Dedifferentiated amniotic fluid mesenchymal stem cell (primary cell): ENCODE results near the gene VSTM5.
"Not testable (repeated sequence)": the region's sequence is repeated elsewhere in the genome, so short reads cannot be mapped to it uniquely, and the experiment has no call there.

Experiments used
- DNase-seq: peaks from one replicate; pipeline ENCODE4 v3.0.0-alpha.2; 2016; ENCODE audit errors: extremely low spot score

The VSTM5 gene

DNA sequence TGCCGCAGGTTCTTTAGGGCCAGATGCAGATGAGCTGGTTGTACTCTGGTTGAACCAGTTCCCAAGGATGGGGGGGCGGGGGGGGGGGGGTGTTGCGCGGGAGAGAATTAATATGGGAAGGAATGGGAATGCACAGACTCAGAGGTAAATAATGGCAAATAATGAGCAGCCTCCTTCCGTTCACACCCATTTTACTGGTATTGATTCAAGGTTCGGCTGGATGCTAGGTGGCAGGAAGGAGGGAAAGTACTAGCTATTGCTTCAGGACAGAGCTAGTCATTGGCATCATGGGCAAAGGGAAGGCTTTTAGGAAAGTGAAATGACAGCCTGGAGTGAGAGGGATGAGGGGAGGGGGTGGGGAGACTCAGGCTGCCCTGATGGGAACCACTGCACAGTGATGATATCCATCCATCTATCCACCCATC is at the start of gene VSTM5:
Gene VSTM5 (minus strand): TSS at position 25 of the 425 bp plus-strand sequence. CDS start 116 bp downstream, outside the sequence.
- DNase-seq, result no peak

- DNase-seq, result peak; percentile 84
These were observed 44.9 kb upstream of the VSTM5 start for GRCh38 chr11:93895106-93895862.

DNA sequence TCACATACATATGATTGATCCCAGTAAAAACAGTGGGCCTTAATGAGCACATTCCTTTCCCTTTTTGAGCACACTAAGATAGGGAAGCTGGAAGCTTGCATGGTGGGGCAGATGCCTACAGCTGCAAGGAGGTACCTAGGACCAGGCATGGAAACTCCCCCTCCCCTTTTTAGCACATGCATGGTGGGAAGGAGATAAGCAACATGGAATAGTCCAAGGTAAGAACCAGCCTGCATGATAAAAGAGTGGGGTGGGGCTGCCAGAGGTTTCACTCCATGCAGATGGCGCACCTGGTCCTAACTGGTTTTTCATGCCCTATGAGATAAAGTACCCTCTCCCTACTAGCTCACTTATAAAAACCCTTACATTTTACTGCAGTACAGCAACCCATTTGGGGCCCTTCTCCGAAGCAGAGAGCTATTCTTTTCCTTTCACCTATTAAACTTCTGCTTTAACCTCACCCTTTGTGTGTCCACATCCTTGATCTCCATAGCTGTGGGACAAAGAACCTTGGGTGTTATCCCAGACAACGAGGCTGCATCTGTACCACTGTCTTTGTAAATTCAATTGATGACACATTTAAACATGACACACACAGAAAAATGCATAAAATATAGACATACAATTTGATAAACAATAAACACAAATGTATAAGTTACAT is 40.1 kb upstream of the VSTM5 start:
- DNase-seq, result no peak

DNA sequence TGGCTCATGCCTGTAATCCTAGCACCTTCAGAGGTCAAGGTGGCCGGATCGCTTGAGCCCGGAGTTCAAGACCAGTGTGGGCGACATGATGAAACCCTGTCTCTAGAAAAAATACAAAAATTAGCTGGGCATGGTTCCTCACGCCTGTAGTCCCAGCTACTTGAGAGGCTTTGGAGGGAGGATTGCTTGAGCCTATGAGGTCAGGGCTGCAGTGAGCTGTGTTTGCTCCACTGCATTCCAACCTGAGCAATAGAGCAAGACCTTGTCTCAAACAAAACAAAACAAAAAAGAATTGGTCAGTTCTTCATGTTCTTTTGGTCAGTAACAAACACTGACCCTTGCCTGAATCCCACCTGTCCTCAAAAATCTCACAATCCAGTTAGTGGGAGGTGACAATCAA is 36.7 kb upstream of the VSTM5 start:
- DNase-seq, result no peak

DNA sequence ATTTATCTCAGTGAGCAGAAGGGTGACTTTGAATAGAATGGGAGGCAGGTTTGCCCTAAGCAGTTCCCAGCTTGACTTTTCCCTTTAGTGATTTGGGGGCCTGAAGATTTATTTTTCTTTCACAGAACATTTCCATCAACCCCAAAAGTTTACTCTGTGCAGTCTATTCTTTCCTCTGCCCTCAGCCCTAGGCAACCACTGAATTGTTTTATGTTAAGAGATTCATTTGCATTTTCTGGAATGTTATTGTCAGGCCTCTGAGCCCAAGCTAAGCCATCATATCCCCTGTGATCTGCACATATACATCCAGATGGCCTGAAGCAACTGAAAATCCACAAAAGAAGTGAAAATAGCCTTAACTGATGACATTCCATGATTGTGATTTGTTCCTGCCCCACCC is 28.7 kb upstream of the VSTM5 start:
- not testable (repeated sequence) for DNase-seq

DNA sequence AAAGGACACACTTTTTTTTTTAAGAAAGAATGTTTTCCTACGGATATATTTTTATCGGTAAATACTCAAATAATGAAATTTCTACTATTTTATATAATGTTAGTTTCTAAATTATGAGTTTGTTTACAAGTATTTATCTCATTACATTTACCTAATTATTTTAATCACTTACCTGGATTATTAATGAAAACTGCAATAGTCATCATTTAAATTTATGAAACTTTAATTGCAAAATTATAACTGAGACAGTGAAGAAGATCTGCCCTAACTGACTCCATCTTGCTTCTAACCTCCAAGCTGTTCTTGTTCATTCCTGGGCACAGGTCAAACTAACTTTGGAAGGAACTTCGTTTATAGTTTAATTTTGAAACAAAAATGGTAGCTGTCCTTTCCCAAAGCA is 25.2 kb upstream of the VSTM5 start:
- no peak for DNase-seq

GRCh38 chr11:93871526-93871925 is 21.1 kb upstream of the VSTM5 start:
- no peak for DNase-seq

DNA sequence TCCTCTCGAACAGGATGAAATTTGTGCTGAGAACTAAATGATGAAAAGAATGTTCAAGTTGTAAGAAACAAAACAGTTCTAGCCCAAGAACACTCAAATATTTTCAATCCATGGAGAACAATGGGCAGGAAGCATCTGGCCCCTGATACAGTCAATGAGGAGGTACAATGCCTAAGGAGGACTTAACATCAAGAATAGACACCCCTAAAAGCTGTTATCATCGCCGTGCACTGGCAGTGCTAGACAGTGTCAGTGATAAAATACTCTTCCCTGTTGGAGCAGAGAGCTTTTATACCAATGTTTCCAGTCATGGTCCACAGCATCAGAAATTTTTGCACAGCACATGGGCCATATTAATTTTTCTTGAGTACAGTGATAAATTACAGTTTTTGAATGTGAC is 20.2 kb upstream of the VSTM5 start:
- DNase-seq, result no peak

DNA sequence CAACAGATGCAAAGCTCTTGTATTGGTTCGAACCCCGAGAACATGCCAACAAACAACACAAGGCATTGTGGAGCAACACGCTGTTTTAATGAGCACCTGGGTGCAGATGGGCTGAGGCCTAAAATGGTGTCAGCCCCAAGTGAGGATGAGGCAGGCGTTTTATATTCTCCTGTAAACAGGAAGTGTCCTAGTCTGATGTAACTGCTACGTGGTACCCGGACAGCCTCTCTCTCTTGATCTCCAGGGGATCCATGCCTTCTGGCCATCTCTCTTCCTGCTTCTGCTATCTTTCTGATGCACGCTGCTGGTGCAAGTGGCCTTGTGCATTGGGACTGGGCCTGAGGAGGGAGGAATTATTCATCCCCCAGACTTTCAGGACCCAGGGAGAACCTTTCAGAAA is 19.4 kb upstream of the VSTM5 start:
- DNase-seq, result no peak

DNA sequence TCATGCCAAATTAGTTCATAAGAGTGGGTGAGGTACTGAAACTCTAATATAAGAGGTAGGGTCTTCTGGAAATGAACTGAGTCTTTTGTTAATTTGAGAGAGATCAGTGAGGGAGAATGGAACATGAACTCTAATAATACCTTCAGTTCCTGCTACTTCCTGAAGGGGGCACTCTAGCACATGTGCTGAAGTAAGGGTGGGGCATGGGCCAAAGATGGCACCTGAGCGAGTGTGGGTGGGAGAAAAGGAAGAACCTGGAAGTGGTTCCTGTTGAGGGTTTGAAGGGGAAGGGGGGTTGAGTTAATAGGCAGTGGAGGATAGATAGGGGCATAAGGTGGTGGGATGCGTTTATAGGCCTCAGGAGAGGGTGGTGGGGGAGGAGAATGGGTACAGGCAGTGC is 18.0 kb upstream of the VSTM5 start:
- DNase-seq, result not testable (repeated sequence)

DNA sequence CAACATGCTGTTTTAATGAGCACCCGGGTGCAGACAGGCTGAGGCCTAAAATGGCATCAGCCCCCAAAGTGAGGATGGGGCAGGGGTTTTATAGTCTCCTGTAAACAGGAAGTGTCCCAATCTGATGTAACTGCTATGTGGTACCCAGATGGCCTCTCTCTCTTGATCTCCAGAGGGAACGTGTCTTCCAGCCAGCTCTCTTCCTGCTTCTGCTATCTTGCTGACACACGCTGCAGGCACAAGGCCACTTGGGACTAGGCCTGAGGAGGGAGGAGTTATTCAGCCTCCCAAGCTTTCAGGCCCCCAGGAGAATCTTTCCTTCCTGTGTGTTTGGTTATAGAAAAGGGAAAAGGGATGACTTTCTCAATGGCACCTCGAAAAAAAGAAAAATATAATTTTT is 11.4 kb upstream of the VSTM5 start:
- no peak for DNase-seq

DNA sequence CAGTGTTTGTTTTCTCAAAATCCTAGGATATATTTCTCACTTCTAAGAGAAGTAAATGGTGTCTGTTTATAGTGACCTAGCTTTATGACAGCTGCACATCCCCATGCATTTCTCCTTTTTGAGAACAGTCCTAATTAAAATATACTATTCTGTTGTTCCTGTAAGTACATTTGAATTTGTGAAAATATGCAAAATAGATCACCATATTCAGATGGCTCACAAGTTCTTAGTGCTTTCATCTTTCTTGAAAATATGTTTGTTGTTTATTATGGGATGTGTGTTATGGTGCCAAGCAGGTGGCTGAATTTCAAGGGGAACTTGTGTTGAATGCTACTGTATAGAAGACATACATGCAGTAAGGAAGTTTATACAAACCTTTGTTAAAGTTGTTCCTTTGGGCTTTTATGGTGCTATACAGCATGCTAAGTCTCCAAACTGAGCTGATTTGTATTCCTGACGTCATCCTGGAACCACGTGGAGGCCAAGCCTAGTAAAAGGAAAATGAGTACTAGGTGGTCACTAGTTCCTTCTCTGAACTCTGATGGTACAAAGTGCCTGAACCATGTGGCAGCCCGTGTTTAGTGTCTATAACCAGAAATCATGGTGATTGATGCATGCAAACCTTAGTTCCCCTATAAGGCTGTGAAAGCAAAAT is 7.8 kb upstream of the VSTM5 start:
- no peak for DNase-seq

DNA sequence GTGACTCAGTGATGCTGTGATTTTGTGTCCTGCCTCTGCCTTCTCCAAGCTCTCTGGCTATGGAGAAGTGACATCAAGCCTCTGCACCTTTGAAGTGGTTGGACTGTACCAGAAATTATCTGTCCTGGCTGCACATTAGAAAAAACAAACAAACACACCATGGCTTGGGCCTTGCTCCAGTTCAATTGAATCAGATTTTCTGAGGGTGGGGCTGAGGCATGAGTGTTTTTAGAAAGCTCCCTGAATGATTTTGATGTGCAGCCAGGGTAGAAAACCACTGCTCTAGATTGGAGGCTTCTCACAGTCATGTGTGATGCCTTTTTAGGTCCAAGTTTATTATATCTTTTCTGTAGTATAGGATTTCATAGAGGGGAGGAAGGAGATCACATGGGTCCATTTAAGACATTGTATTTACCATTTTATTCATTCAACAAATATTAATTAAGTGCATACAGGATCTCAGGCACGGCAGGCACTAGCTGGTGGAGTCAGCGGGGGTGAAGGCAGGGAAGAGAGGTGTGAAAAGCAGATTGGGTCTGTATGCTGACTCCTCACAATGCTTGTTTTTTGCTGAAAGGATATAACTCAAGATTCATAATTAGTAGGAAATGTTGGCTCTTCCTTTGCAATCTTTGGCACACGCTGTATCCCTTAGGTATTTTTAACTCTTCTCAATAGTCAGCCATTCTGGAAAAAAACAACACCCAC is 7.1 kb upstream of the VSTM5 start:
- DNase-seq, result no peak

- DNase-seq, result no peak
These were observed 1.8 kb upstream of the VSTM5 start for GRCh38 chr11:93852242-93852641.

DNA sequence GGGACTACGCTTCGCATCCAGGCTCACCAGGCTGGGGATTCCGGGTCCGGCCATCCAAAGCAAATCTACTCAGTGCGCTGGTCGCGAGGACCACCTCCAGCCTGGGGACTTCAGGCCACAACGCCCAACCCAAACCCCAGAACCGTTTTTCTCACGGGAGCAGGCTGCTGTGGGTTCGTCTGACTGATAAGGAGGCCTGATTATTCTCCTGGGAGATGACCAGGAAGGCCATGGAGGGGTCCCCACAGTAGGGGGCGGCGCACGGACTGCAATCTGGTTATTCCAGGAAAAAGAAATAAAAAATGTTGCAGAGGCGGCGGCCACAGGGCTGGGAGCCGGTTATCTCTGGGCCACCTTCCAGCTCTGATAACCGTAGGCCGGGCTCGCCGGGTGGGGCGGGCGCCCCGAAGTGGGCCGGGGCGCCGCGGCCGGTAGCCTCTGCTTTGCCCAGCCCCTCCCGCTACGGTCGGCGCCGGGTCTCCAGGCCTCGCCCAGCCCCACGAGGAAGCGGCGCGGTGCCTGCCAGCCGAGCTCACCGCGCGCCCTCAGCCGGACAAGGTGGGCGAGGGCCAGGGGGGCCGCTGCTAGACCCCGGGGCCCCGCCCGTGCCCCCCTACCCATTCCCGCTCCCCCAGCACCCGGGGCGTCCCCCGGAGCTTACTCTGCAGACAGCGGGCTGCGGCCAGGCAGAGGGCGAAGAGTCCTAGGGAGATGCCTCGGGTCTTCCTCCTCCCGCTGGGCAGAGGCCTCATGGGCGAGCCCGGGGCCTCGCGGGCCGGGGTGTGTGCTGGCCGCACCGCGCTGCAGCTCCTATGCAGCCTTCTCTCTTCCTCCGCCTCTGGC is 446 bp downstream of the VSTM5 start:
- DNase-seq, result no peak

GRCh38 chr11:93849201-93849600 is 1.2 kb downstream of the VSTM5 start:
- DNase-seq, result no peak

DNA sequence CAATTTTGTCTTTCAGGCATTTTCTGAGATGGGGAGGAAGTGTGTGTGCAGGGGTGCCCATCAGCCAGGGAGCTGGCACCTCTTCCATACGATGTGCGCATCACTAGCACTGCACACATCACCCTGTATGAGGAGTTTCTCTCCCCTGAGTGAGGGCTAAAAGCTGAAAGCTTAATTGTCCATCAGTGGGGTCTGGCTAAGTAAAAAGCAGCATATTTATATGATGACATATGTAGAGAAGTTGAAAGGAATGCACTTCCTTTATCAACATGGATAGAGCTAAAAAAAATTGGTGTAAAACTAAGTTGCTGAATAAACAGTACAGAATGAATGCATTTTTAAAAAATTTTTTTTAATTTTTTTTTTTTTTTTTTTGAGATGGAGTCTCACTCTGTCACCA is 4.0 kb downstream of the VSTM5 start:
- DNase-seq, result no peak

DNA sequence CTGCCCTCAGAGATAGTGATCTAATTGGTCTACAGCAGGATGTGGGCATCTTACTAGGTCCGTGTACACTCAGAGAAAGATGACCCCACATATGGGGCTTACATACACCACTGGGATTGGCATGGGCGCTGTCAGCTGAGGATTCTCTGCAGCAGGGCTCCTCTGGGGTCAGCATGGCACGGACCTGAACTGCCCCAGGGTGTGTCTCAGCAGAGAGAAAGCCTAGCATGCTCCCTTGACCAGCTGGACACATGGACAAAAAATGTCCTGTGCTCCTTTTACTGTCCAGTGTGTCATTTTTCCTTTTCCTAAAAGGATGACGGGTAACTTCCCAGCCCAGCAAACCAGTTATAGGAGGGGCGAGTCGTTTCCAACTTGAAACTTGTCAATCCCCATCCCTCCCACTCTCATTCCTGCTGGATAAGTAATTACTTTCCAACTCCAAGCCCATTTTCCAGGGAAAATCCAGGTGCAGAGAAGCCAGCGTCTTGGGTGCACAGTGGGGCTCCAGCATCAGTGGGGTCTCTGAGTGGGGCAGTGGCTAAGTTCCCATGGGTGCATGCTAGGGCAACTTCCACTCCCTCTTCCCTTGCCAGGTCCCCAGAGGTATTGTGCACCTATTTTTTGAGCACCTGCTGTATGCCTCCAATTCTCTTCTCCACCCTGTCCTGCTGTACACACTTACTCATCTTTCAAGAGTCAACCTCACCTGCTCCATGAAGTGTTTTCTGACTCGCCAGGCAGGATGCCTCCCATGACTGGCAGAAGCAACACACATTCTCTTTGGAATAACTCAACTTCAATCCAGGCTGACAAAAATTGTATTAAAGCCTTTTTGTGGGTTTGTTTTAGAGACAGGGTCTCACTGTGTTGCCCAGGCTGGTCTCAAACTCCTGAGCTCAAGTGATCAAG is 5.0 kb downstream of the VSTM5 start:
- no peak for DNase-seq

DNA sequence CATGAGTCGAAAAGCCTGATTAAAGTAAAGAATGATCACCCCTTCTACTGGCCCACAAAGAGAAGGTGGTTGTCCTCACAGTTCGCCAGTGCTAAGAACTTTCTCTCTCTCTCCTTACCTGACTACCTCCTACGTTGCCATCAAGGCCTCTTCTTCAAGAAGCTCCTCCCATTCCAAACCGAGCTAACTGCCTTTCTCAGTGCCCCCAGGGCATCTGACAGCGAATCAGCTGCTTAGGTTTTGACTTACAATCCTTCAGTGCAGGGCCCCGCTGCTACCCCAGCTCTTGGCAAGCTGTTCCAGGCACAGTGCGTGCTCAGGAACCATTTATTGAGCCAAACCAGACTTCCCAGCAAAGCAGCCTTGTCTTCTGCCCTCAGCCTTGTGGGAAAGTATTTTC is 5.8 kb downstream of the VSTM5 start:
- no peak for DNase-seq

- DNase-seq, result no peak
These were observed 6.5 kb downstream of the VSTM5 start for GRCh38 chr11:93843906-93844305.
